Panc1 (cell line): ENCODE results near the gene HSF5.

ENCODE experiments used
- POLR2AphosphoS5 ChIP-seq: IDR thresholded peaks from 2 replicates; pipeline ENCODE4 v1.6.1; 2012; ENCODE audit warnings: mild to moderate bottlenecking, low read depth, low read length, moderate library complexity
- SIN3A ChIP-seq: IDR thresholded peaks from 2 replicates; pipeline ENCODE4 v1.6.1; 2012; ENCODE audit warnings: low read depth, mild to moderate bottlenecking, low read length, moderate library complexity, borderline replicate concordance; ENCODE audit not compliant: insufficient read depth
- TF ChIP-seq, protein P1 (sequence below): fragments of 450-650 bp; IDR thresholded peaks from 2 replicates; pipeline ENCODE4 v1.5.1; 2017; ENCODE audit warnings: mild to moderate bottlenecking
- TF ChIP-seq, protein P2 (sequence below), 2 experiments: IDR thresholded peaks; 2 replicates each; pipeline ENCODE4 v1.6.1; 2011 to 2012; ENCODE audit warnings: low read depth in 2 of 2, control low read depth in 1 of 2, low read length in 1 of 2, mild to moderate bottlenecking in 1 of 2, moderate library complexity in 1 of 2; ENCODE audit not compliant: insufficient read depth in 1 of 2

DNA sequence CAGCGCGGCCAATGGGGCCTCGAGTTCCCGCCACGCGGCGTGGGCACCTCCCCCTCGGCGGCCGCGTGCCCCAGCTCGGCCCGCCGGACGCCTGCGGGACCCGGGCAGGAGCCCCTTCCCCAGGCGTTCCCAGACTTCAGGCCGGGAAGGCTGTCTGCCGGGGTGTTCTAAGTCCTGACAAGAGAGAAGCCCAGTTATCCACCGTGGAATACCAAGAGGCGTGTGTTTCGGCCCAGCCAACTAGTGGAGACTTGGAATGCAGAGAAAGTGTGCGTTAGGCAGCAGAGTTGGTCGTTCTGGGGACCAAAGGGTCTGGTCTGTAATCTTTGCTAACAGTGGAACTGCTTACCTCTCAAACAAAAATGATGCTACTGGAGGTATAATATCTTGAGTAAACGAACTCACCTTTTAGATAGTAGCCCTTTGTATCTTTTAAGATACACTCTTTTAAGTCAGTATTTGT lies 251 bp upstream of the HSF5 start:
- TF ChIP-seq, protein P1, sequence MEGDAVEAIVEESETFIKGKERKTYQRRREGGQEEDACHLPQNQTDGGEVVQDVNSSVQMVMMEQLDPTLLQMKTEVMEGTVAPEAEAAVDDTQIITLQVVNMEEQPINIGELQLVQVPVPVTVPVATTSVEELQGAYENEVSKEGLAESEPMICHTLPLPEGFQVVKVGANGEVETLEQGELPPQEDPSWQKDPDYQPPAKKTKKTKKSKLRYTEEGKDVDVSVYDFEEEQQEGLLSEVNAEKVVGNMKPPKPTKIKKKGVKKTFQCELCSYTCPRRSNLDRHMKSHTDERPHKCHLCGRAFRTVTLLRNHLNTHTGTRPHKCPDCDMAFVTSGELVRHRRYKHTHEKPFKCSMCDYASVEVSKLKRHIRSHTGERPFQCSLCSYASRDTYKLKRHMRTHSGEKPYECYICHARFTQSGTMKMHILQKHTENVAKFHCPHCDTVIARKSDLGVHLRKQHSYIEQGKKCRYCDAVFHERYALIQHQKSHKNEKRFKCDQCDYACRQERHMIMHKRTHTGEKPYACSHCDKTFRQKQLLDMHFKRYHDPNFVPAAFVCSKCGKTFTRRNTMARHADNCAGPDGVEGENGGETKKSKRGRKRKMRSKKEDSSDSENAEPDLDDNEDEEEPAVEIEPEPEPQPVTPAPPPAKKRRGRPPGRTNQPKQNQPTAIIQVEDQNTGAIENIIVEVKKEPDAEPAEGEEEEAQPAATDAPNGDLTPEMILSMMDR, result no peak
- TF ChIP-seq, protein P2, sequence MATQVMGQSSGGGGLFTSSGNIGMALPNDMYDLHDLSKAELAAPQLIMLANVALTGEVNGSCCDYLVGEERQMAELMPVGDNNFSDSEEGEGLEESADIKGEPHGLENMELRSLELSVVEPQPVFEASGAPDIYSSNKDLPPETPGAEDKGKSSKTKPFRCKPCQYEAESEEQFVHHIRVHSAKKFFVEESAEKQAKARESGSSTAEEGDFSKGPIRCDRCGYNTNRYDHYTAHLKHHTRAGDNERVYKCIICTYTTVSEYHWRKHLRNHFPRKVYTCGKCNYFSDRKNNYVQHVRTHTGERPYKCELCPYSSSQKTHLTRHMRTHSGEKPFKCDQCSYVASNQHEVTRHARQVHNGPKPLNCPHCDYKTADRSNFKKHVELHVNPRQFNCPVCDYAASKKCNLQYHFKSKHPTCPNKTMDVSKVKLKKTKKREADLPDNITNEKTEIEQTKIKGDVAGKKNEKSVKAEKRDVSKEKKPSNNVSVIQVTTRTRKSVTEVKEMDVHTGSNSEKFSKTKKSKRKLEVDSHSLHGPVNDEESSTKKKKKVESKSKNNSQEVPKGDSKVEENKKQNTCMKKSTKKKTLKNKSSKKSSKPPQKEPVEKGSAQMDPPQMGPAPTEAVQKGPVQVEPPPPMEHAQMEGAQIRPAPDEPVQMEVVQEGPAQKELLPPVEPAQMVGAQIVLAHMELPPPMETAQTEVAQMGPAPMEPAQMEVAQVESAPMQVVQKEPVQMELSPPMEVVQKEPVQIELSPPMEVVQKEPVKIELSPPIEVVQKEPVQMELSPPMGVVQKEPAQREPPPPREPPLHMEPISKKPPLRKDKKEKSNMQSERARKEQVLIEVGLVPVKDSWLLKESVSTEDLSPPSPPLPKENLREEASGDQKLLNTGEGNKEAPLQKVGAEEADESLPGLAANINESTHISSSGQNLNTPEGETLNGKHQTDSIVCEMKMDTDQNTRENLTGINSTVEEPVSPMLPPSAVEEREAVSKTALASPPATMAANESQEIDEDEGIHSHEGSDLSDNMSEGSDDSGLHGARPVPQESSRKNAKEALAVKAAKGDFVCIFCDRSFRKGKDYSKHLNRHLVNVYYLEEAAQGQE (IDR thresholded peaks at IDR 0.05; ENCODE audit: insufficient read depth in 1 of 2, low read depth in 2 of 2, low read length in 1 of 2), result no peak
- TF ChIP-seq POLR2AphosphoS5 (no peak), SIN3A (no peak)
